Stimulated activated CD4-positive, alpha-beta T cell treated with anti-CD3 and anti-CD28 coated beads, Interleukin-15, amount 100 ng/mL, for 1 hour (primary cell): ENCODE results near the gene KAT8.
"Not testable (repeated sequence)": the region's sequence is repeated elsewhere in the genome, so short reads cannot be mapped to it uniquely, and the experiment has no call there.

Experiments
- DNase-seq, 2 donors: peaks; one replicate each; pipeline ENCODE4 v3.0.0-alpha.2; 2020; ENCODE audit warnings: low read depth in 1 of 2, low spot score in 1 of 2

KAT8 gene

DNA sequence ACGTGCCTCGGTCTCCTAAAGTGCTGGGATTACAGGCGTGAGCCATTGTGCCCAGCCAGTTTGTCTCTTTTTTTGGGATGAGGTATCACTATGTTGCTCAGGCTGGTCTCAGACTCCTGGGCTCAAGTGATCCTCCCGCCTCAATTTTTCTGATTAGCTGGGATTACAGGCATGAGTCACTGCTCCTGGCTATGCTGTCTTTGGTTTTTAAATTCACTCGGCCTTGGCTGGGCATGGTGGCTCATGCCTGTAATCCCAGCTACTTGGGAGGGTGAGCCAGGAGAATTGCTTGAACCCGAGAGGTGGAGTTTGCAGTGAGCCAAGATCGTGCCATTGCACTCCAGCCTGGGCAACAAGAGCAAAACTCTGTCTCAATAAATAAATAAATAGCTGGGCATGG, 27.0 kb downstream of the KAT8 start:
- not testable (repeated sequence) for DNase-seq

DNA sequence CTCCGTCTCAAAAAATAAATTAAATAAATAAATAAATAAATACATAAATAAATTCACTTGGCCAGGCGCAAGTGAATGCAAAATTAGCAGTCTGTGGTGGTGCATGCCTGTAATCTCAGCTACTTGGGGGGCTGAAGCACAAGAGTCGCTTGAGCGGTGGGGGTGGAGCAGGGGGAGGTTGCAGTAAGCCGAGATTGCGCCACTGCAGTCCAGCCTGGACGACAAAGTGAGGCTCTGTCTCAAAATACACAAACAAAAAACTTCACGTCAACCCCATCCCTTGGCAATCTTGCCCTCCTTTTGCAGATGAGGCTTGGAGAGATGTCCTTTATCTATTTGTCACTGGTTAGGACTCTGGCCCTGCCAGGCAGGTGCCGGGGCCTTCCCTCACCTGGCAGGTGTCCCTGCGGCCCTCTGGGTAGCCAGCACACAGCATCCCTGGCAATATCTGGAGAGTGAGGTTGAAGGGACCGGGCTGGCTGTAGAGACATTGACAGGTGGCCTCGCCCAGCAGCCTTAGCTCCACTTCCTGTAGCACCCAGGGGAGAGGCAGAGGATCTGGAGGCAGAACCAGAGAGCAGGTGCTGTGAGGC, 28.0 kb downstream of the KAT8 start:
- no peak for DNase-seq

DNA sequence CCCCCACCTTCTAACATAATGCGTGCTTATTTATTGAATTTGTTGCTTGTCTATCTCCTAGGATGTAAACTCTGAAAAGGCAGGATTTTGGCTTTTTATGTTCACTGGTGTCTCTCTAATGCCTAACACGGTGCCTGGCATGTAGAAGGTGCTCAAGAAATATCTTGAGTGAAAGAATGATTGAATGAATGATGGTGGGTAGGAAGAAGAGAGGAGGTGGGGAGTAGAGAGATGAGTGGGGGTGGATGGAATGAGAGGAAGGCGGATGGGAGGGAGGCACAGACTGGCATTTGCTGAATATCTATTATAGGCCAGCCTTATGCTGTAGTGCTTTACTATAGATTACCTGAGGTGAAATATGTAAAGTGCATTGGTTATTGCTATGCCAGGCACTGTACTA, 30.1 kb downstream of the KAT8 start:
- DNase-seq, result no peak

DNA sequence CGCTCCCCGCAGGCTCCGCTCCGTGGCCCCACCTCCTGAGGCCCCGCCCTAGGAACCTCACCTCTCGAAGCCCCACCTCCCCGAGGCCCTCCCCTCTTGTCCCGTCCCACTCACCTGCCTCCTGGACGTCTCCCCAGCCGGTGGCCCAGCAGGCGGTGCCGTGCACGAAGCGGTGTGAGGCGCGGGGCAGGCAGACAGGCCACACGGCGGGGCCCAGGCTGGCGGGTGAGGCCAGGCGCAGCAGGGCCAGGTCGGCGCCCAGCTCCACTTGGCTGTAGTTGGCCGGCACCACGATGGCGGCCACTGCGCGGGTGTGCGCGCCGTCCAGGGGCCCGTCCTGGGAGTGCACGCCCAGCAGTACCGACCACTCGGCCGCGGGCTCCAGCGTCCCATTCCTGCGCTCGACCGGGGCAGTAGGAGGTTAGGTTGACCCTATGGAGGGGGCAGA, 30.8 kb downstream of the KAT8 start:
- DNase-seq, result no peak

DNA sequence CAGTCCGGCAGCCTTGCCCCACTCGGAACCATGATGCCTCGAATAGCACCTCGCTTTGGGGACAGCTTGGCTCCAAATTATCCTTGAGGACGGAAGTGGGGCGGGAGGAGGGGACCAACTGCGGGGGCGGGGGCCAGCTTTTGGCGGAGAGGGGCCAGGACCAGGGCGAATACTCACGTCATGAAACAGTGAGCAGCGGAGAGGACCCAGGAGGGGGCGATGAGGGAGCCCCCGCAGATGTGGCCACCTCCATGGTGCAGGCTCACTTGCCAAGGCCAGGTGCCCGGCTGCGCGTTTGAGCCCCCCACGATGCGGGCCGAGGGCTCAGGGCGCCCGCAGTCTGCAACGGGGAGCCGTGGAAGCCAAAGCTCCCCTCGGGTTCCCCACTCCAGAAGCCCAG, 31.4 kb downstream of the KAT8 start:
- no peak for DNase-seq

DNA sequence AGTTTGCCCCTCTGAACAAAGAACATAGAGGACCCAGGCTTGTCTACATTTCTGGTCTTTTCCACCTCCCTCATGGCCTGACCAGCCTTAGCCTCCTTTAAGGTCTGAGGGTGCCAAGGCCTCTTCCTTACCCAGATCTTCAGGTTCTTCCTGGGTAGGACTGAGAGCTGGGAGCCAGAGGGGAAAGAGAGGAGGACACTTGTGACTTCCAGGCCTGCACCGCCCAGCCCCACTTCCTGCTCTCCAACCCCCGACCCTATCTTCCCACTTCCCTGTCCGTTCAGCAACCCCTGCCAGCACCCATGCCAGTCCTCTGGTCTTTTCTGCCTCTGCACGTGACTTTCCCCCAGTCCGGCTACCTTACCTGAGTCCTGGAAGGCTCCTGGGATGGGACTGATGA, 31.9 kb downstream of the KAT8 start:
- DNase-seq, result no peak

DNA sequence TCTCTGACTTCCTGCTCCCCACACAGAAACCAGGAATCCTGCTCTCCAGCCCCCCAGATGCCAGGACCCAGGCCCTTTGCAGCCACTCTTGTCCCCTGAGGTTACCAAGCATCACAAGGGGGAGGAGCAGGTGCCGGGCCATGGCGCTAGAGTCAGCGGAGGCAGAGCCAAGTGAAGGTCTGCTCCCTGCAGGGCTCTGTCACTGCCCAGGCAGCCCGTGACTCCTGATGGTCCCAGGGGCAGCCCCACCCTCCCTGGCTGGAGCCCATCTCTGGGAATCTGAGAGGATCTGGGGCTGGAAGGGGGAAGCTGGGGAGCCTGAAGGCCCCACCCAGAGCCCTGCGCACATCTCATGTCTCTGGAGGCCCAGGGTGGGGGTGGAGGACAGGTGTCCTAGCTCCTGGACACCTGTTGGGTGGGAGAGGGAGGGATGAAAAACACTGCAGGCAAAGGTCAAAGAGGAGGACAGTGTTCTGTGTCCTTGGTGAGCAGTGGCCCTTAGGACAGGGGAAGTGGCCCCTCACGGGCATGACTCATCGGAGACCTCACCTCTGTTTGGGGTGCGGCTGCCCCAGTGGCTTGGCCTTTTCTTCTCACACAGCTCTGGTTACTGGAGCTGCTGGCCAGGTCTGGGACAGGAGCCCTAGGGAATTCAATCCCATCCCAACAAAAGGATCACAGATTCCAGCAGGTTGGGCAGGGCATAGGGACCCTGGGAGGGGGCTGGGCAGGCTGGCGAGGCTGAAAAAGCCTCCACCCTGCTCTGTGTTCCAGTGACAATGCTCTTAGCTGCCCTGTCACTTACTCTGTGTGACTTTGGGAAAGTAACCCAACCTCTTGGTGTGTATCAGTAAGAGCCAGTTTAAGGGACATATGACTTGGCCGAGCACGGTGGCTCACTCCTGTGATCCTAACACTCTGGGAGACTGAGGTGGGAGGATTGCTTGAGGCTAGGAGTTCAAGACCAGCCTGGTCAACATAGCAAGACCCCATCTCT, 32.7 kb downstream of the KAT8 start, which contains the start of gene PRSS36:
Gene PRSS36 (minus strand): TSS at position 173 of the 997 bp plus-strand sequence. CDS start 31 bp downstream, at position 142.
- DNase-seq, result no peak

DNA sequence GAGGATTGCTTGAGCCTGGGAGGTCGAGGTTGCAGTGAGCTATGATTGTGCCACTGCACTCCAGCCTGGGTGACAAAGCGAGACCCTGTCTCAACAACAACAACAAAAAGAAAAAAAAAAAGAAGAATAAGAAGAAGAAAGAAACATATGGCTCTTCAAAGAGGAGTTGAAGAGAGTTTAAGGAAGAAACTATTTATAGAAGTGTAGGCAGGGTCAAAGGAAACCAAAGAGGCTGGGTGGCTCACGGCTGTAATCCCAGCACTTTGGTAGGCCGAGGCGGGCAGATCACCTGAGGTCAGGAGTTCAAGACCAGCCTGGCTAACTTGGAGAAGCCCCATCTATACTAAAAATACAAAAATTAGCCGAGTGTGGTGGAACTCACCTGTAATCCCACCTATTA, 33.5 kb downstream of the KAT8 start:
- not testable (repeated sequence) for DNase-seq

DNA sequence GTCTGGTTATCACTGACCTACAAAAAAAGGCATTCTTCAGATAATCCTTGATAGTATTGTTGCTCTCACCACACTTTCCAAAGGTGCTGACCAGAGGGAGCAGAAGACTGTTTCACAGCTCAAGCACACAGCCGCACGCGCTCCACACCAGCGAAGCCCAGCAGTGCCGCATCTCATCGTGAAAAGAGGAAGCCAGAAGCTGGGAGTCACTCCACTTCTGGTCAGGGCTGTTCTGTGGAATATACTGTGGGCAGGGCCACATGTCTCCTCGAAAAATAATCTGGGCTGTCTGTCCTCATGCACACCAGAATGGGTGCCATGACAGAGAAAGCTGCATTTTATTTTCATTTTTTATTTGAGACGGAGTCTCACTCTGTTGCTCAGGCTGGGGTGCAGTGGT, 39.7 kb downstream of the KAT8 start:
- no peak for DNase-seq

DNA sequence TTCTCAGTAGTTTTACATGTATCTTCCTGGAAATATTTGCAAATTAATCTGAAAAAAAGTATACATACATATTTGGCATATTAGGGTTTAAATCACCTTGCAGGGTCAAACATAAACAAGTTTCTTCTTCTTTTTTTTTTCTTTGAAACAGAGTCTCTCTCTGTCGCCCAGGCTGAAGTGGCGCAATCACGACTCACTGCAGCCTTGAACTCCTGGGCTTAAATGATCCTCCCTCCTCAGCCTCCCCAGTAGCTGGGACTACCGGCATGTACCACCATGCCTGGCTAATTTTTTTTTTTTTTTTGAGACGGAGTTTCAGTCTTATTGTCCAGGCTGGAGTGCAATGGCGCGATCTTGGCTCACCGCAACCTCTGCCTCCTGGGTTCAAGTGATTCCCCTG, 49.9 kb downstream of the KAT8 start:
- no peak for DNase-seq

DNA sequence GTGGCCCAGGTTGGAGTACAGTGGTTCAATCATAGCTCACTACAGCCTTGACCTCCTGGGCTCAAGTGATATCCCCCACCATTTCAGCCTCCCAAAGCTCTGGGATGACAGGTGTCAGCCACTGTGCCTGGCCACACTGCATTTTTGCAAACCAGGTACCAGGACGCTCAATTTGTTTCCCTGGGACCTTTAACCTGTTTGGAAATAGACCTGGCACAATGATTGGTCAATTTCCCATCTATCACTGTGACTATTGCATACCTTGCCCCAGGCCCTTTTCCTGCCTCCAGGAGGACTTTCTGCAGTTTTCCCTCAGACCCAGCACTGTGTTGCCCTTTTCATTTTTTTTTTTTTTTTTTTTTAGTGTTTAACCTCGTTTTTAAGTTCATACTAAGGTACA, 51.4 kb downstream of the KAT8 start:
- DNase-seq, result no peak

DNA sequence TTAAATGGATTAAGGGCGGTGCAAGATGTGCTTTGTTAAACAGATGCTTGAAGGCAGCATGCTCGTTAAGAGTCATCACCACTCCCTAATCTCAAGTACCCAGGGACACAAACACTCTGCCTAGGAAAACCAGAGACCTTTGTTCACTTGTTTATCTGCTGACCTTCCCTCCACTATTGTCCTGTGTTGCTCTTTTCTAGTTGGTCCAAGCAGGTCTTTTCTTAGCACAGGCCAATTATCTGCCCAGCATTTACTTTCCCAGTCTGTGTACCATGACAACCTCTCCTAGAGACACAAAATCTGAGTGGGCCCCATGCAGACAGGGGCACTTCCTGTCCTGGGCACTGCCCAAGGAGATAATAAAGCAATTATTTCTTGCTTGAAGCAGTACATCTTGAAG, 52.6 kb downstream of the KAT8 start:
- not testable (repeated sequence) for DNase-seq

DNA sequence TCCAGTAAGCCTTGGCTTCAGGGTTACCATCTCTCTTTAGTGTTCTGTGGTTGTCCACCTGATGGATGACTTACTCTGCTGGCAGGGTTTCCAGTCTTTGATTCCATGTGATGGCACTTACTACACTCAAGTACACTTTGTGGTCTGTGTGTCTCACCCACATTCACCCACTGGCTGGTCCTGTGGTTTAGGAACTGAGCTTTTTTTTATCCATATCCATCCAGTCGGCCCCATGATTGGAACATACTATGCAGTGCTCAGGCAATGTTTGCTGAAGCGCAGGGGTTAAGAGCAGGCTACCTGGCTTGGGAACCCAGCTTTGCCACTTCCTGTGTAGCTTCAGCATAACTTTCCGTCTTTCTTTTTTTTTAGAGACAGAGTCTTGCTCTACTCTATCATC, 59.7 kb downstream of the KAT8 start:
- DNase-seq, result no peak

DNA sequence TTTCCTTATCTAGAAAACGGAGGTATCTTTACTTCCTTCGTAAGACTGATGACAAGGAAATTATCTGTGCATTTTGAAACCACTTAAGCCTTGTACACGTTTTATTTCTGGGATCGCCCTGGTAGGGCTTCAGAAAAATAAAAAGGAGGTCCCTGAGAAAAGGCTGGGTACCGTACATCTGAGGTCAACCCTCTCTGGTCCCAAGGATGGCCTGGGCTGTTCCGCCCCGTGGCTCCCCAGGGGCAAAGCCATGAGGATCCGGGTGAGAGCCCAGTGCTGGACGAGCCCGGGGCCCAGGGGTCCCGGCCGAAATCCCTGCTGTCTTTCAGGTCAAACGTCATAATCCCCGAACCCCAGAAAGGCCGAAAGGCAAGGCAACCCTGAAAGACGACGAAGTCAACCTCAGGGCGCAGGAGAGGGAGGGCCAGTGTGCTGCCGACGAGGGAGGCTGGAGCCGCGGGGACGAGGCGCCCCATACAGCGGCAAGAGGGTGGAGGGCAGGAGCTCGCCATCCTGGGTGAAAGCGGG, 61.8 kb downstream of the KAT8 start:
- no peak for DNase-seq

DNA sequence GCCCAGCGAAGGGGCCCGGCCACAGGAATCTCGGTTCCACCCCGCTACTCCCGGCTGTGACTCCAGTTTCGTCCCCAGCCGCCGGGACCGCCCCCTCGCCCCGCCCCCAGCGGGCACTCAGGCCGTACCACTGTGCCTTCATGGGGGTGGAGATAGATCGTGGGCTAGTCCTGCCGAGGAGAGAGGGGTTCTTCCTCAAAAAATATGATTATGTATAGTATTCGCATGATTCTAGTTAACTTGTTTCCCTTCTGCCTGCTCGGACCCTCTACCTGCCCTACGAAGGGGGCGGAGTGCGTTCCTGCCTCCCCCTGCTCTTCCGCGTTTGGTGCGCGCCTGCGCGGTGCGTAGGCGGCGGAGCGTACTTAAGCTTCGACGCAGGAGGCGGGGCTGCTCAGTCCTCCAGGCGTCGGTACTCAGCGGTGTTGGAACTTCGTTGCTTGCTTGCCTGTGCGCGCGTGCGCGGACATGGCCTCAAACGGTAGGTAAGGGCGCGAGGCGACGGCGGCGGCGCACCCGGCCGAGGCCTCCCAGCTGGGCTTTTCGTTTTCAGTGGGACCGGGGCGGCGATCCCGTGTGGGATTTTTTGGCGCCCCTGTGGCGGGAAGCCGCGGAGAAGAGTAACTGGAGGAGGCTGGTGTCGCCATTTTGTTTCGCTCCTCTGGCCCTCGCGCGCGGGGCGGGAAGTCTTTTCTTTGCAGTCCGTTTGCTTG, 62.4 kb downstream of the KAT8 start, which contains the start of gene FUS:
Gene FUS (plus strand): TSS at position 393 of the 713 bp plus-strand sequence. CDS start 76 bp downstream, at position 469.
- DNase-seq, result peak; percentile 86
